Activated CD8-positive, alpha-beta memory T cell treated with anti-CD3 and anti-CD28 coated beads, Interleukin-2, amount 50 U/mL, for 1 hour (primary cell): Measurements from ENCODE around the gene LENG9.
"Not testable (repeated sequence)": the region's sequence is repeated elsewhere in the genome, so short reads cannot be mapped to it uniquely, and the experiment has no call there.

Experiments
- DNase-seq: peaks from one replicate; pipeline ENCODE4 v3.0.0-alpha.2; 2020; ENCODE audit errors: extremely low read depth

The LENG9 gene

GRCh38 chr19:54463531-54464043 lies at the start of gene LENG9:
Gene LENG9, minus strand, starts transcription at chr19:54463778. Its CDS starts 252 bp downstream, at chr19:54463526.
- peak; percentile 78 for DNase-seq

GRCh38 chr19:54509200-54509940 lies 45.8 kb upstream of the LENG9 start:
- not testable (repeated sequence) for DNase-seq

GRCh38 chr19:54508487-54508886 lies 44.9 kb upstream of the LENG9 start:
- not testable (repeated sequence) for DNase-seq

GRCh38 chr19:54507824-54508223 lies 44.2 kb upstream of the LENG9 start:
- no peak for DNase-seq

- not testable (repeated sequence) for DNase-seq
These were observed 43.6 kb upstream of the LENG9 start for GRCh38 chr19:54507038-54507717.

- no peak for DNase-seq
These were observed 42.5 kb upstream of the LENG9 start for GRCh38 chr19:54506079-54506478.

GRCh38 chr19:54505542-54505941 lies 42.0 kb upstream of the LENG9 start:
- not testable (repeated sequence) for DNase-seq

GRCh38 chr19:54502518-54503048 lies 39.0 kb upstream of the LENG9 start, which contains the start of gene LAIR2:
Gene LAIR2, plus strand, starts transcription at chr19:54502831. Its CDS starts 88 bp downstream, at chr19:54502919.
- no peak for DNase-seq

GRCh38 chr19:54498451-54498772 lies 34.8 kb upstream of the LENG9 start:
- not testable (repeated sequence) for DNase-seq

- DNase-seq: not testable (repeated sequence)
These were observed 34.3 kb upstream of the LENG9 start for GRCh38 chr19:54497747-54498450.

GRCh38 chr19:54495284-54495683 lies 31.7 kb upstream of the LENG9 start:
- DNase-seq: not testable (repeated sequence)

- no peak for DNase-seq
These were observed 30.5 kb upstream of the LENG9 start for GRCh38 chr19:54493967-54494585.

GRCh38 chr19:54493056-54493455 lies 29.5 kb upstream of the LENG9 start:
- not testable (repeated sequence) for DNase-seq

GRCh38 chr19:54492568-54492967 lies 29.0 kb upstream of the LENG9 start:
- no peak for DNase-seq

- no peak for DNase-seq
These were observed 26.2 kb upstream of the LENG9 start for GRCh38 chr19:54489766-54490165.

- DNase-seq: no peak
These were observed 25.8 kb upstream of the LENG9 start for GRCh38 chr19:54489341-54489740.

- no peak for DNase-seq
These were observed 22.3 kb upstream of the LENG9 start for GRCh38 chr19:54485851-54486250.

- DNase-seq: no peak
These were observed 20.9 kb upstream of the LENG9 start for GRCh38 chr19:54484451-54484850.

GRCh38 chr19:54482889-54483288 lies 19.3 kb upstream of the LENG9 start:
- DNase-seq: no peak

GRCh38 chr19:54481326-54481930 lies 17.9 kb upstream of the LENG9 start:
- no peak for DNase-seq

GRCh38 chr19:54480051-54480450 lies 16.5 kb upstream of the LENG9 start:
- DNase-seq: no peak
